SK-N-SH (cell line): ENCODE measurements around the gene ALAS1.

Source experiments
- CTCF ChIP-seq: fragments of 200-600 bp; sonication (generic); IDR thresholded peaks from 2 replicates; pipeline ENCODE4 v1.6.1; 2017; ENCODE audit warnings: antibody characterized with exemption, mild to moderate bottlenecking, moderate library complexity
- EP300 ChIP-seq, 2 experiments: IDR thresholded peaks; 2 replicates each; pipeline versions ENCODE4 v1.4.0 to v1.6.1; 2012; ENCODE audit warnings: borderline replicate concordance in 1 of 2, low read depth in 1 of 2, low read length in 1 of 2
- GABPA ChIP-seq: IDR thresholded peaks from 2 replicates; pipeline ENCODE4 v1.4.0; 2012; ENCODE audit warnings: low read depth, mild to moderate bottlenecking
- NFIC ChIP-seq: IDR thresholded peaks from 2 replicates; pipeline ENCODE4 v1.4.0; 2012; ENCODE audit warnings: borderline replicate concordance
- POLR2AphosphoS5 ChIP-seq: IDR thresholded peaks from 2 replicates; pipeline ENCODE4 v1.6.1; 2012; ENCODE audit warnings: low read depth, low read length
- RAD21 ChIP-seq: IDR thresholded peaks from 2 replicates; pipeline ENCODE4 v1.6.1; 2012; ENCODE audit warnings: mild to moderate bottlenecking, low read length
- REST ChIP-seq: IDR thresholded peaks from 2 replicates; pipeline ENCODE4 v1.6.1; 2012; ENCODE audit warnings: mild to moderate bottlenecking, low read depth, low read length, moderate library complexity
- USF1 ChIP-seq: IDR thresholded peaks from 2 replicates; pipeline ENCODE4 v1.4.0; 2012; ENCODE audit warnings: low read depth, borderline replicate concordance

- no peak for TF ChIP-seq RAD21
- TF ChIP-seq CTCF: no peak
- TF ChIP-seq USF1: no peak
- TF ChIP-seq REST: no peak
- no peak for TF ChIP-seq EP300 (IDR thresholded peaks at IDR 0.05; ENCODE audit: borderline replicate concordance in 1 of 2, low read depth in 1 of 2, low read length in 1 of 2)
- no peak for TF ChIP-seq GABPA
- TF ChIP-seq NFIC: no peak
- no peak for TF ChIP-seq POLR2AphosphoS5
Measured at GRCh38 chr3:52182691-52183090, 15.3 kb upstream of the ALAS1 start.
